Osteoblast (primary cell): ENCODE results near the gene NSMCE1. TPM values are rescaled to one million over a fixed set of nuclear protein-coding genes. Genes with fewer than 3 reads are reported as not detected.

Source experiments
- DNase-seq: peaks from one replicate; pipeline ENCODE4 v3.0.0; 2011; ENCODE audit warnings: low spot score, mixed read lengths; ENCODE audit not compliant: insufficient read length; ENCODE audit errors: missing footprints
- H2AFZ ChIP-seq: 2 replicates; pipeline ENCODE4 v1.6.0; 2011; ENCODE audit warnings: mild to moderate bottlenecking, low read length
- H3K27ac ChIP-seq: 2 replicates; pipeline ENCODE4 v1.5.1; 2011; ENCODE audit warnings: mild to moderate bottlenecking, low read depth, low read length, moderate library complexity
- H3K27me3 ChIP-seq: 2 replicates; pipeline ENCODE4 v1.6.0; 2012; ENCODE audit warnings: mild to moderate bottlenecking, control low read depth, inconsistent platforms, low read length, moderate library complexity; ENCODE audit not compliant: insufficient read depth
- H3K36me3 ChIP-seq: 2 replicates; pipeline ENCODE4 v1.5.1; 2011; ENCODE audit warnings: mild to moderate bottlenecking, low read length, control low read depth, moderate library complexity; ENCODE audit not compliant: insufficient read depth
- H3K4me1 ChIP-seq: 2 replicates; pipeline ENCODE4 v1.5.1; 2011; ENCODE audit warnings: mild to moderate bottlenecking, low read length, control low read depth, moderate library complexity; ENCODE audit not compliant: insufficient read depth
- H3K4me2 ChIP-seq: 2 replicates; pipeline ENCODE4 v1.6.0; 2011; ENCODE audit warnings: mild to moderate bottlenecking, low read length; ENCODE audit not compliant: insufficient read depth
- H3K4me3 ChIP-seq: fragments of 200-600 bp; sonication (generic); 3 replicates; pipeline ENCODE4 v1.5.1; 2012; ENCODE audit warnings: mild to moderate bottlenecking, low read length, inconsistent platforms; ENCODE audit not compliant: insufficient read depth
- H3K79me2 ChIP-seq: 2 replicates; pipeline ENCODE4 v1.6.0; 2012; ENCODE audit warnings: mild to moderate bottlenecking, low read length, control low read depth, inconsistent platforms; ENCODE audit not compliant: insufficient read depth
- H3K9me3 ChIP-seq: 2 replicates; pipeline ENCODE4 v1.5.1; 2011; ENCODE audit warnings: low read depth, low read length, control low read depth
- H4K20me1 ChIP-seq: 2 replicates; pipeline ENCODE4 v1.6.0; 2012; ENCODE audit warnings: mild to moderate bottlenecking, low read length, control low read depth; ENCODE audit not compliant: insufficient read depth
- total RNA-seq: library from RNA; depleted of rRNA; stranded (reverse); fragments of >200 nt; gene quantifications from 2 replicates; pipeline ENCODE4 v1.2.3, GENCODE V29; 2012
- TF ChIP-seq, protein P1 (sequence below): IDR thresholded peaks from 2 replicates; pipeline ENCODE4 v1.5.1; 2011; ENCODE audit warnings: mild to moderate bottlenecking, low read depth, low read length, moderate library complexity; ENCODE audit errors: extremely low read depth

NSMCE1 gene
- total RNA-seq, 1 donor = 57.9 TPM

- Histone ChIP-seq H3K9me3 (no peaks in the 10 kb centered on the region), H2AFZ (no peak overlapping the region), H3K4me2 (no peak overlapping the region), H4K20me1 (no peaks in the 10 kb centered on the region), H3K27ac (no peak overlapping the region), H3K4me3 (no peak overlapping the region), H3K4me1 (peaks cover 7% of the 10 kb centered on the region), H3K27me3 (peaks cover 7% of the 10 kb centered on the region), H3K79me2 (no peaks in the 10 kb centered on the region), H3K36me3 (no peaks in the 10 kb centered on the region)
- DNase-seq = no peak
- TF ChIP-seq, protein P1, sequence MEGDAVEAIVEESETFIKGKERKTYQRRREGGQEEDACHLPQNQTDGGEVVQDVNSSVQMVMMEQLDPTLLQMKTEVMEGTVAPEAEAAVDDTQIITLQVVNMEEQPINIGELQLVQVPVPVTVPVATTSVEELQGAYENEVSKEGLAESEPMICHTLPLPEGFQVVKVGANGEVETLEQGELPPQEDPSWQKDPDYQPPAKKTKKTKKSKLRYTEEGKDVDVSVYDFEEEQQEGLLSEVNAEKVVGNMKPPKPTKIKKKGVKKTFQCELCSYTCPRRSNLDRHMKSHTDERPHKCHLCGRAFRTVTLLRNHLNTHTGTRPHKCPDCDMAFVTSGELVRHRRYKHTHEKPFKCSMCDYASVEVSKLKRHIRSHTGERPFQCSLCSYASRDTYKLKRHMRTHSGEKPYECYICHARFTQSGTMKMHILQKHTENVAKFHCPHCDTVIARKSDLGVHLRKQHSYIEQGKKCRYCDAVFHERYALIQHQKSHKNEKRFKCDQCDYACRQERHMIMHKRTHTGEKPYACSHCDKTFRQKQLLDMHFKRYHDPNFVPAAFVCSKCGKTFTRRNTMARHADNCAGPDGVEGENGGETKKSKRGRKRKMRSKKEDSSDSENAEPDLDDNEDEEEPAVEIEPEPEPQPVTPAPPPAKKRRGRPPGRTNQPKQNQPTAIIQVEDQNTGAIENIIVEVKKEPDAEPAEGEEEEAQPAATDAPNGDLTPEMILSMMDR = no peak
These were observed 69.9 kb downstream of the NSMCE1 start for GRCh38 chr16:27198451-27199234.

- H4K20me1 ChIP-seq = no peaks in the 10 kb centered on the region
- DNase-seq = no peak
- no peaks in the 10 kb centered on the region for H3K79me2 ChIP-seq
- H3K9me3 ChIP-seq = no peaks in the 10 kb centered on the region
- peaks cover 7% of the 10 kb centered on the region for H3K27me3 ChIP-seq
- H3K4me2 ChIP-seq = no peak overlapping the region
- H3K4me1 ChIP-seq = peaks cover 2% of the 10 kb centered on the region
- no peak overlapping the region for H2AFZ ChIP-seq
- H3K4me3 ChIP-seq = no peak overlapping the region
- TF ChIP-seq, protein P1 = no peak
- H3K36me3 ChIP-seq = no peaks in the 10 kb centered on the region
- no peak overlapping the region for H3K27ac ChIP-seq
These were observed 71.6 kb downstream of the NSMCE1 start for GRCh38 chr16:27197004-27197403.

DNA sequence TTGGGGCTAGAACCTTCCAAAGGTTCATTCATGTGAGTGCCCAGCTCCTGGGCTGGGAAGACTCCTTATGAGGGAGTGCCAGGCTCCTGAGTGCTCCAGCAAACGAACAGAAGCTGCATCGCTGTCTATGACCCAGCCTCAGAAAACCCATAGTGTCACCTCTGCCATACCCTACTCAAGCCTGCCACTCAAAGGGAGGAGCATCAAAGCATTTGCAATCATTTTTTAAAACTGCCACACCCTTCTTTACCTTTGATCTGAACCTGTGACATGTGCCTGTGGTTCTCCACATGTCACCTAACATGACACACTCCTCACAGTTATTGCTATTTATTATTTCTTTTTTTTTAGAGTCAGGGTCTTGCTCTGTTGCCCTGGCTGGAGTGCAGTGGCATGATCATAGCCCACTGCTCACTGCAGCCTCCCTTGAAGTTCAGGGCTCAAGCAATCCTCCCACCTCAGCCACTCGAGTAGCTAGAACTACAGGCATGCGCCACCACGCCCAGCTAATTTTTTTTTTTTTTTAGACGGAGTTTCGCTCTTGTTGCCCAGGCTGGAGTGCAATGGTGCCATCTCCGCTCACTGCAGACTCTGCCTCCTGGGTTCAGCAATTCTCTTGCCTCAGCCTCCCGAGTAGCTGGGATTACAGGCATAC, 72.5 kb downstream of the NSMCE1 start:
- H3K4me2 ChIP-seq = no peak overlapping the region
- H3K4me1 ChIP-seq = peaks cover 2% of the 10 kb centered on the region
- no peak overlapping the region for H3K27ac ChIP-seq
- H4K20me1 ChIP-seq = no peaks in the 10 kb centered on the region
- H3K36me3 ChIP-seq = no peaks in the 10 kb centered on the region
- H2AFZ ChIP-seq = no peak overlapping the region
- H3K4me3 ChIP-seq = no peak overlapping the region
- peaks cover 7% of the 10 kb centered on the region for H3K27me3 ChIP-seq
- H3K9me3 ChIP-seq = no peaks in the 10 kb centered on the region
- DNase-seq = no peak
- H3K79me2 ChIP-seq = no peaks in the 10 kb centered on the region
- TF ChIP-seq, protein P1 = no peak

GRCh38 chr16:27195076-27195741, 73.4 kb downstream of the NSMCE1 start:
- no peaks in the 10 kb centered on the region for H4K20me1 ChIP-seq
- peaks cover 7% of the 10 kb centered on the region for H3K27me3 ChIP-seq
- H3K4me3 ChIP-seq = no peak overlapping the region
- no peak overlapping the region for H2AFZ ChIP-seq
- H3K9me3 ChIP-seq = no peaks in the 10 kb centered on the region
- H3K4me2 ChIP-seq = no peak overlapping the region
- TF ChIP-seq, protein P1 = no peak
- no peaks in the 10 kb centered on the region for H3K36me3 ChIP-seq
- no peak overlapping the region for H3K27ac ChIP-seq
- no peak for DNase-seq
- no peaks in the 10 kb centered on the region for H3K79me2 ChIP-seq
- peaks cover 2% of the 10 kb centered on the region for H3K4me1 ChIP-seq
